NCI-H345 (cell line): Measurements from ENCODE around the gene DHH.
"Not testable (repeated sequence)": the region's sequence is repeated elsewhere in the genome, so short reads cannot be mapped to it uniquely, and the experiment has no call there.

Experiments used
- DNase-seq: peaks from one replicate; lab custom pipeline; 2025; lab: John Stamatoyannopoulos, UW

Gene DHH

DNA sequence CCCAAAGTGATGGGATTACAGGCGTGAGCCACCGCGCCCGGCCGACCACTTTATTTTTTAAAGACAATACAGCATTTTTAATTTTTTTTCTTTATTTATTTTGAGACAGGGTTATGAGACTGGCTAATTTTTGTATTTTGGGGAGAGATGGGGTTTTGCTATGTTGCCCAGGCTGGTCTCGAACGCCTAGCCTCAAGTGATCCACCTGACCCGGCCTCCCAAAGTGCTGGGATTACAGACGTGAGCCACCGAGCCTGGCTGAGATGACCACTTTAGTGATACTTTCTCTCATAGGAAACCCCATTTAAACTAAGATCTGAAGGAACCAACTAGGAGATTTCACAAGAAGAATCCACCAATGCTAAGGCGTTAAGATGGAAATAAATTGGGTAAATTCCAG is 23.6 kb downstream of the DHH start:
- DNase-seq: no peak

DNA sequence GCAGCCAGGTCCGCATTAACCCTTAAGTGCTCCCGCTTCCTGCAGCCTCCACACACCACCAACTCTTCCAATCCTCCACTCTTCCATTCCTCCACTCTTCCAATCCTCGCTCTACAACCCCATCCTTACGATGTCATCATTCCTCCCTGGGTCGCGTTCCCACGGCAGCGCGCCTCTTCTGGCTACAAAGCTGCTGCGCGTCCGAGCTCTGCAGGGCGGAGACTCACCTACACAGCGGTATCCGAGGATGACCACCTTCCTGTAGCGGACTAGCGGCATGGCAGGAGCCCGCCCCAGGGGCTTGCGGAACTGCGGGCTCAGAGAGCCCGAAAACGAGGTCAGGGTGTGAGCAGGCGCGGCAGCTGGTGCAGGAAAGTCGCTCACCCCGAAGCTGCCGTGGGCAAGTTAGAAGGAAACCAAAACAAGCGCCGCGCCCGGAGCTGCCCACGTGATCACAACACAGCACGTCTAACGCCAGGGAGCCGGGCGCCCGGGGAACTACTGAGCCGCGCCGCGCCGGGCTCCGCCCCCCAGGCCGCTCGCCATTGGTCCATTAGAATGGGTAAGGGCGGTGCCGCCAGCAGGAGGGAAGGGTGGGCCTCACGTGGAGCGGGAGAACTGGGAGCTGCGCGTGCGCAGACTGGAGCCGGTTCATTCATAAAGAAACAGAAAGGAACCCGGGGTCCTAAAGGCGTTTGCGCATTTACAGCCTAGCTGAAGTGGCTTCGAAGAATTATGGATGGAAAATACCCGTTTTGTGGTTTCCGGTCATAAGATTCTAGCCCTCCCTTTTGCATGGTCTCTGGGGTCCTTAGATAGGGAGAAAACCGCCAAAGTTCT is 24.9 kb downstream of the DHH start, which contains the start of gene RHEBL1:
TSS of gene RHEBL1 (minus strand) at position 473 of the 840 bp plus-strand sequence. CDS start at position 279, 194 bp downstream.
- peak; percentile 85 for DNase-seq

DNA sequence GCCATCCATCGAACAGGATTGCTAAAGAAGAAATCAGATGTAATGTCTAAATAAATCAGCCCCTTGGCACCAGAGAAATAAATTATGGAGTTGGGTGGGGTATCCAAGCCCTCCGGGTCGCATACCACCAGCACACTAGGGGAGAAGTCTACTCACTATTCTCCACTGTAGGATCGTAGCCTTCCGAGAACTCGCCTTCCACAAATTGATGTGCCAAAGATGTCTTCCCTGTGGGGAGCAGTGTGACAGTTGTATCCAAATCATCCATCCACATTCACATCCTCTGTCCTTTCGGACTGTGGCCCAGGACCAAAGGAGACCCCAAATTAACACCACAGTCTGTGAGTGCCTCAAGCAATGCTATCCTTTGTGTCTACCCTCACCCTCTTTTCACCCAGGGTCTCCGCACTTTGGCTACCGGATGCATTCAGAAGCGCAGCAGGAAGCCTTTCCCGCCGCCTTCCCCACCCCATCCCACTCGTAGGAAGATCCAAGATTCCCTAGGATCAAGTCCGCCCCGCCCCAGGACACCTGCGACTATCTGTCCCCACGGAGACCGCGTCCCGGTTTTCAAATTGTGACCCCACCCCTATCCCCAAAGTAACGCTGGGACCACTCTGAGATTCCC is 25.6 kb downstream of the DHH start:
- no peak for DNase-seq

GRCh38 chr12:49066120-49066519 is 28.5 kb downstream of the DHH start:
- DNase-seq: no peak

- no peak for DNase-seq
These were observed 29.8 kb downstream of the DHH start for GRCh38 chr12:49064767-49065152.

DNA sequence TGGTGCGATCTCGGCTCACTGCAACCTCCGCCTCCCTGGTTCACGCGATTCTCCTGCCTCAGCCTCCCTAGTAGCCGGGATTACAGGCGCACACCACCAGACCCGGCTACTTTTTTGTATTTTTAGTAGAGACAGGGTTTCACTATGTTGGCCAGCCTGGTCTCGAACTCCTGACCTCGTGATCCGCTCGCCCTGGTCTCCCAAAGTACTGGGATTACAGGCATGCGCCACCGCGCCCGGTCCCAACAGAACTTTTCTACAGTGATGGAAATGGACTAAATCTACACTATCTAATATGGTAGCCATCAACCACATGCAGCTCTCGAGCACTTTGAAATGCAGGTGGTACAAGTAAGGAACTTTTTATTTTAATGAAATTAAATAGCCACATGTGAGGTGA is 32.7 kb downstream of the DHH start:
- not testable (repeated sequence) for DNase-seq

GRCh38 chr12:49061157-49061650 is 33.4 kb downstream of the DHH start:
- no peak for DNase-seq

- DNase-seq: peak; percentile 80
These were observed 34.1 kb downstream of the DHH start, which contains the start of gene KMT2D for GRCh38 chr12:49060237-49061156. Gene KMT2D (minus strand): TSS chr12:49060794. CDS start chr12:49055324, 5,470 bp downstream.

DNA sequence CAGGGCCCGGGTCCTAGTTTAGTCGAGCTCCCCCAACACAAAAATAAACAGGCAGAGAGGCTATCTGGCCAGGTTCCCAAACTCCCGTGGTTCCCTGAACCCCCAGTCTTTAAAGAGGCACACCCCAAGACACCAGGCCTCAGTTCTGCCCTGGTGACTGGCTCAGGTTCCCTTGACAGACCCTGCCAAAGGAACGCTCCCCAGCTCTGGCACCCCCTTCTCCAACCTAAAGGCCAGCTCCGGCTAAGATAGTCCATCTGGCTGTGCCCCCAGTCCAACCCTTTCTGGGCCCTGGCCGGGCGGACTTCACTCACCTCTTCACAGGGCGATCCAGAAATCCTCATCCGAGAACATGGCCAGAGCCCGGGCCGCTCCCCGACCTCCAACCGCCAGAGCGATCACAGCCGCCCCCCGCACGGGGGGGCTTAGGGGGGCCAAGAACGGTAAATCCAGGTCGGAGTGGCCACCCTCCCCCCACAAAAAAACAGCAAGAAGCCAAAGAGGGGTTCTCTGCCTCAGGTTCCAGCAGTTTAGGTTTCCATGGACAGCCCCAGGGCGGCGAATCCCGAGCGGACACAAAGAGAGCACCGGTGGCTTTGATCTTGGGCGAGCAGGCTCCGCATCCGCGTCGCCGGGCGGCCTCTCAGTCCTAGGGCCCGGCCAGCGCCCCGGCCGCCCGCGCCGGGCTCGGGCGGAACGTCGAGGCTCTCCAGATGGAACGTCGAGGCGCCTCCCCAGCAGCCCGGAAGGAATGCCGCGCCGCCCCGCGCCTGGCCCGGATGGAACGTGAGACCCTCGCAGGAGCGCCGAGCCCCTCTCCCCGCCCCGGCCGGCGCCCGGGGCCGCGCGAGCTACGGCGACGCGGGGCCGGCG is 35.1 kb downstream of the DHH start:
- DNase-seq: no peak

GRCh38 chr12:49059045-49059298 is 35.6 kb downstream of the DHH start:
- DNase-seq: no peak

DNA sequence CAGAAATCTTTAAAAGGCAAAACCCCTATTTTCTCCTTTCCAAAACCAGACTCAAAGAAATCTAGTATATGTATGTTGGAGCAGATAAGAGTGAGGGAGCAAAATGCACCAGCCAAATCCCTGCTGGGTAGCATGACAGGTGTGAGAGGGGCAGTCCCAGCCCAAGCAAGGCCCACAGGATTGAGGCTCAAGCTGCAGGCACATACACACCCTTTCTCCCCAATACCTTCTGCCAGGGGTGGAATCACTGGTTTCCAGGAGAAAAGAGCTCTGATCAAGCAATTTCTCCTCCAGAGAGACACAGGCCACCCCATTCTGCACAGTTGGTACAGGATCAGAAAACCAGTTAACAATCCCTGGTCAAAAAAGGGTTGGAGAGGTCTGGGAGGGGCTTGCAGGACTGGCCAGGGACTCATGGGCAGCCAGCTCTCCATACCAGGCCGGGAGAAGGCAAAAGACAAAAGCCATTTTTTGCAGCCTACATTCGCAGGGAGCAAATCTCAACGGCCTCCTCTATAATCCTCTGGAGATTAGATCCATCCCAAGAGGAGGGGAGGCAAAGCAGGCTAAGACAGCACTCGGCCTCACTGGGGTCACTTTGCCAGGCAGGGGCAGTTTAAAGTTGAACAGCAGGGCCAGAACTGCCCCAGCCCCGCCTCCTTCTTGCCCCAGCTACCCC is 36.1 kb downstream of the DHH start:
- no peak for DNase-seq

GRCh38 chr12:49057888-49058287 is 36.7 kb downstream of the DHH start:
- DNase-seq: no peak

DNA sequence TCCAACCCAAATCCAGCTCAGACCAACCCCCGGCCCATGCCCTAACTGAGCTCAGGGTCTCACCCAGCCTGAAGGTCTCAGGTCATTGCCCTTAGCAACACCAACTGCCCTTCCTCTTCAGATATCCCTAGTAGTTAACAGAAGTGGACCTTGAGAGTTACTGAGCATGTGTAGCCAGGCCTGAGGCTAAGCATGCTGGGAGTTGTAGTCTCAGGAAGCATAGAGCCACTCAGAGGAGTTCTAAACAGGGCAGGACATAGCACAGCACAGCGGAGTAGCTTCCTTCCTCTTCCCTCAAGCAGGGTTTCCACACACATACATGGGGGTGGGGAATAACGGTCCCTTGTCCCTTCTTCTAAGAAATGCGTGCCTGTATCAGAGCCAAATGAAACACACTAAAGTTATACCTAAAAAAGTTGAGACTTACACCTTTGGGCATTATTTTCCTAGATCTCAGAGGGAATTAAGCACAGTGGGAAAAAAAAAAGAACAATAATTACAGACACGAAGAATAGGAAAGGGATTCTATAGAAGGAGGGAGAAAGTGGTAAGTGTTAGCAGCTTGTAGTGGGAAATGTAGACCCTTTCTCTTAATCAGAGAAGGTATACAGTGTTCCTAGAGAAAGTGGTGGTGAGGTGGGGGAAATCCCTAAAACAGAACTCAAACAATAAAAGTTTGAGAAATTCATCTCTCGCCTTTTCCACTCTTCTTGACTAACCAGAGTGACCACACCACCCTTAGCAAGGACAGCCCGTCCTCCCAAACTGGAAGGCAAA is 38.4 kb downstream of the DHH start:
- no peak for DNase-seq

DNA sequence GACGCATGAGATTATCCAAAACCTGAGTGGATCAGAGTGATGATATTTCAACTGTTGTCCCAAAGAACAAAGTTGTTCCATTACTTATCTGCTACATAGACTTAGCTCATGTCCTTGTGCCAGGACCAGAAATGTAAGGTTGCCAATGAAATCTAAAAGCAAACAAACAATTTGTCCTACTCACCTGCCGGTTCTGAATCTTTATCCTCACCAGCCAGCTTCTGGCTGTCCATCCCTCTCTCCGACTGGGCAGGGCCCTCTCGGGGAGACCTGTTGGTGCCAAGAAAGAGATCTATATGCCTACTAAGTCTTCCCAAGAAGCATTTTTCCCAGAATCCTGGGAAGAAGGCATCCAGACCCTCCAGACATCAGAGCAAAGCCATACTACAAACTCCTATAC is 39.5 kb downstream of the DHH start:
- DNase-seq: no peak

GRCh38 chr12:49054524-49054923 is 40.1 kb downstream of the DHH start:
- DNase-seq: no peak

DNA sequence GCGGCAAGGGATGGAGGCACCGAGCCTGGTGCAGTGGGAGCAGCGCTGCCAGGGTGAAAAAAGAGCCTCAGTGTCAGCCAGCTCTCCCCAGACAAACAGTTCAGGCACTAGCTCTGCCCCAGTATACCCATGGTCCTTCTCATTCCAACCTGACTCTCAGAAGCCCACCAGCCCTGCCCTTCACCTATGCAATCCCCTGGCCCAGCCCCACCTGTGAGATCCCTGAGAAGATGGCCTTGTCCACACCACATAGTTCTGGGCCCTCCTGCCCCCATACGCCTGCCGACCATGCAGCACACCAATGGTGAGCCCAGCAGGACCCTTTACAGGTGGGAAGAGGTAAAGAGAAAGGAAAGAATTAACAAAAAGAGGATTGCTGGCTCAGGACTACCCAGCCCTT is 40.5 kb downstream of the DHH start:
- DNase-seq: no peak

DNA sequence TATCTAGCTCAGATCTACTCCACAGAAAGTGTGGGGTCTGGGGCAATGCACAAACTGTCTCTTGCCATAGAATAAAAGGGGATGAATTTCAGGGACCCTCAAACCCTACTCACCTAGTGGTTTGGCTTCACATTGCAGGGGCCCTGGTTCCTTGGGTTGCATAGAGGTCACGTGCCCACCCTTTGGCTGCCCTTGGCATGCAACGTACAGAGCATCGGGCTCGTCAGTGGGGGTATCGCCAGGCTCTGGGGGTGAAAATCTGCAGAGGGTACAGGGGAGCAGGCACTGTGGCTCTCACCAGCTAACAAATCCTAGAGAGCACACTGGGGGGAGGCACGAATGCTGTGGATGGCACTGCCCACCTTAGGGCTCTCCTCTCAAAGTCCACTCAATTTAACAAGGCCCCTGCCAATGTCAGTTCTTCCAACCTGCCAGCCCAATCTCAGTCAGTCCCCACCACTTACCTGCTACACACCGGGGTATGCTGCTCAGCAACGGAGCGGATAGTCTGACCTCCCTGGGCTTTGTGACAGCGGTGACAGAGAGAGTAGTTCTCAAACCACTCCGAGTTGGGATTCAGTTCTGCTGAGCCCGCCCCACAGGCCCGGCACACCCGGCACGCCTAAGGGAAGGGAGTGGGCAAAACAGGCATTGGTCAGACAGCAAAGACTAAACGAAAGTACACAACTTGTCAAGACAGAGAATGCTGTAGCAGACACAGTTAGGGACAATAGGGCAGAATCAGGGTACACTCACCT is 42.0 kb downstream of the DHH start:
- DNase-seq: no peak

DNA sequence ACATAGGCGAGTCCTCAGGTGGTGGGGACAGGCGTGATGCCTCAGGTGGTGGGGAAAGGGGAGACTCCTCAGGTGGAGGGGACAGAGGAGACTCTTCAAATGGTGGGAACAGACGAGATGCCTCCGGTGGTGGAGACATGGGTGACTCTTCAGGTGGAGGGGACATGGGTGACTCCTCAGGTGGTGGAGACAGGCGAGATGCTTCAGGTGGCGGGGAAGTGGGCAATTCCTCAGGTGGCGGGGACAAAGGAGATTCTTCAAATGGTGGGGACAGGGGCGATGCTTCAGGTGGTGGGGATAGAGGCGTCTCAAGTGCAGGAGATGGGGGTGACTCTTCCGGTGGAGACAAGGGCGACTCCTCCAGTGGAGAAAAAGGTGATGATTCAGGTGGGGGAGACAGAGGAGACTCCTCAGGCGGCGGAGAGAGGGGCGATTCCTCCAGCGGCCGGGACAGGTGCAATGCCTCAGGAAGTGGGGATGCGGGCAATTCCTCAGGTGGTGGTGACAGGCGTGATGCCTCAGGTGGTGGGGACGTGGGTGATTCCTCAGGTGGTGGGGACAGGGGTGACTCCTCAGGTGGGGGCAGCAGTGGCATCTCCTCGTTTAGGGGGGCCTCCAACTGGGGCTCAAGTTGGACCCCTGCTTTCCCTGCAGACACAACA is 42.7 kb downstream of the DHH start:
- no peak for DNase-seq

DNA sequence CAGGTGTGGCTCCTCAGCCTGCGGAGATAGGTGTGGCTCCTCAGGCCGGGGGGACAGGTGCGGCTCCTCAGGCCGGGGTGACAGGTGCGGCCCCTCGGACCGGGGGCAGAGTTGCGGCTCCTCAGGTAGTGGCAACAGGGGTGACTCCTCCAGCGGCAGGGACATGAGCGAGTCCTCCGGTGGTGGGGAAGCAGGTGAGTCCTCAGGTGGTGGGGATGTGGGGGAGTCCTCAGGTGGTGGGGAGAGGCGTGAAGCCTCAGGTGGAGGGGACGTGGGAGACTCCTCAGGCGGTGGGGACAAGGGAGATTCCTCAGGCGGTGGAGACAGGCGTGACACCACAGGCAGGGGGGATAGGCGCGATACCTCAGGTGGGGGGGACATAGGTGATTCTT is 43.2 kb downstream of the DHH start:
- DNase-seq: no peak
